GM21786 (cell line): ENCODE results near the gene CENPO.

Source experiments
- ATAC-seq: cut with Tn5 transposase; IDR thresholded peaks from one replicate; pipeline ENCODE4 v1.9.1; 2021; ENCODE audit not compliant: unreplicated experiment

The CENPO gene

DNA sequence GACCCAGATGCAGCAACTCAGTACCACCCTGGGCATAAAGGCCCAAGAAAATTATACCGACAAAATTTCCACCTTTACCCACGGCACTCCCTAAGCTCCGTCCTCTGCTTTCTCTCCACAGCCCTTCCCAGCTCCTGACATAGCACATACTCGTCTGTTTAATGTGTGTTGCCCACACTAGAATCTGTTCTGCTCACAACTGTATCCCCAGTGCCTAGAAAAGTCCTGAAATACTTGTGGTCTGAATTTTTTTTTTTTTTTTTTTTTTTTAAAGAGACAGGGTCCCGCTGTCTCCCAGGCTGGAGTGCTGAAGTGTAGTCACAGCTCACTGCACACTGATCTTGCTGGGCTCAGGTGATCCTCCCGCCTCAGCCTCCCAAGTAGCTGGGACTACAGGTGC lies 64.5 kb downstream of the CENPO start:
- ATAC-seq: no peak

DNA sequence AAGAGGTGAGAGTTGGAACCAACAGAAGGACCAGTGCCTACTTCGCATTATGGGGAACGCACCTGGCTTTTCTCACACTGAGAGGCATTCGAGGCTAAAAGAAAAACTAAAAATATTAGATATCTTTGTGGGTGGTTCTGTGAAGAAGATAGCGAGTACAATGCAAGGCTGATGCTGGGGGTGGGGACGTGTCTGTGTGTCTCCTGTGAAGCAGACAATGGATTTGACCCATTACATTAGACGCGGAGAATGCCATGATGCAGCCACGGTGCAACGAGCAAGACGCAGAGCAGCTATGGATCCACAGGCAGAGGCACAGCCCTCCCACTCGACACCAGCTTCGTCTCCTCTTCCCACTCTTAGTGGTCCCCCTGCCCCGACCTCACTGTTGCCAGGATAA lies 65.8 kb downstream of the CENPO start:
- ATAC-seq: no peak

GRCh38 chr2:24859968-24860600 lies 66.9 kb downstream of the CENPO start:
- ATAC-seq: no peak

GRCh38 chr2:24860631-24861030 lies 67.4 kb downstream of the CENPO start:
- ATAC-seq: no peak

DNA sequence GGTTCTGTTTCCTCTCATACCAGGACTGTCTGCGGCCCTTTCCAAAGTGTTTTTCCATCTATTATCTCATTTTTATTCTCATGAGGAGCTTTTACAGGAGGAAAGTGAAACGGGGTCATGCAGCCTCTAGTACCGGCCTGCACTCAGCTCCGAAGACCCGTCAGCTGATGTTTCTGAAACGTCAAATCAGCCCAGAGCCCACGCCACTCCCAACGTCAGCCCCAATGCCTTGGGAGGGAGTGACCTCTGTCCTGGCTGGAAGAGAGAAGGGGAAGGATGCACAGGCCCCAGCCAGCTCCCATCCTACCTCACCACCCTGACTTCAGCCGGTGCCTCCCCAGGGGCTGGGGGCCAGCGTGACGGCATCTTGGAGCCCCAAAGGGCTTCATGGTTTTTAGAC lies 68.3 kb downstream of the CENPO start:
- ATAC-seq: no peak

DNA sequence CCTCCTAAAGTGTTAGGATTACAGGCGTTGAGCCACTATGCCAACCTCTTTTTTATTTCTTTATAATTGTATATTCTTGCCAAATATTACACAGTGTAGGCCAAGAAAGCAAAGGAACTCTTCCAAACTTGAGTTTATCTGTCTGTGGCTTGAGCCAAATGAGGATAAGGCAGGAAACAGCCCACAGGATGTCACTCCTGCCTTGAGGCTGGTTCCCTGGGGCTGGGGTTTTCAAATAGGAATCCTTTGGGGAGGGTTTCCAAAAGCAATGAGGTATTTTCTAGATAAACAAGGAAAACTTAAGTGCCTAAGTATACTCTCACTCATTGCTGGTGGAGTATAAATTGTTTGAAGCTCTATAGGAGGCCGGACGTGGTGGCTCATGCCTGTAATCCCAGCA lies 70.4 kb downstream of the CENPO start:
- no peak for ATAC-seq

DNA sequence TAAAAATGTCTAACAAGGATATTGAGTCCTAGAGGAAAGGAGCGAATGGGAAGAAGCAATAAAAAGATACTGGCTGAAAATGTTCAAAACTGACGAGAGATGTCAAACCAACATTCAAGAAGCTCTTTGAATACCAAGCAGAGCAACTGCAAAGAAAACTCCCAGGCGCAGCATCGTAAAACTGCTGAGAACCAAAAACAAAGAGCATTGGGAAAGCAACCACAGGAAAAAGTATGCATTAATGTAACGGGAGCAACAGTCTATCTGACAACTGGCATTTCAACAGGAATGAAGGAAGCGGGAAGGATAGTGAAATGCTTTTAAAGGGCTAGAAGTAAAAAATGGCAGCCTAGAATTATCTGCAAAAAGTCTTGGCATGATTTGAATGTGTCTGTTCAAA lies 73.7 kb downstream of the CENPO start:
- ATAC-seq: no peak

DNA sequence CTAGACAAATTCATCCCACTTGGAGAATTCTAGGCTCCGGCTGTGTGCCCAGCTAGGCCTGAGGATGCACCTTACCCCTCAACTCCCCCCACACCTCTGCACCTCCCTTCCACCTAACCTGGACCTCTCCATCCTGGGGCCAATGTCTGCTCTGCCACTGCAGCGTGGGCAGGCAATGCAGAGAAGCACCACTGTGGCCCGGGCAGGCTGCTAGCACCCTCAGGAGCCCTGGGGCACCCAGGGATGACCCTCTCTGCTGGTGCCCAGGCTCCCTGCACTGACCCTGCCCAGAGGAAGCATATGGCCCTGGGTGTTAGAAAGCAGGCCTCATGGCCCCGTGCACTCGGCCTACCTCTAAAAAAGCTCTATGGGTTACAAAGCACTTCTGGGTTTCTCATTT lies 77.2 kb downstream of the CENPO start:
- ATAC-seq: no peak

- no peak for ATAC-seq
Observed at GRCh38 chr2:24870891-24871705, 77.9 kb downstream of the CENPO start.

GRCh38 chr2:24871852-24872333 lies 78.7 kb downstream of the CENPO start:
- no peak for ATAC-seq
